NCI-H146 treated with DMSO at 0.1 percent for 48 hours (cell line): ENCODE data around the gene B3GNT4.
A peak's percentile ranks its signal among the peaks of the same experiment; 100 is the strongest.
"Not testable (repeated sequence)": the region's sequence is repeated elsewhere in the genome, so short reads cannot be mapped to it uniquely, and the experiment has no call there.

ENCODE experiments used
- DNase-seq: peaks from one replicate; lab custom pipeline; 2025; ENCODE audit not compliant: unreplicated experiment; lab: John Stamatoyannopoulos, UW

B3GNT4 gene

GRCh38 chr12:122187466-122187865 lies 16.0 kb upstream of the B3GNT4 start:
- DNase-seq = no peak

DNA sequence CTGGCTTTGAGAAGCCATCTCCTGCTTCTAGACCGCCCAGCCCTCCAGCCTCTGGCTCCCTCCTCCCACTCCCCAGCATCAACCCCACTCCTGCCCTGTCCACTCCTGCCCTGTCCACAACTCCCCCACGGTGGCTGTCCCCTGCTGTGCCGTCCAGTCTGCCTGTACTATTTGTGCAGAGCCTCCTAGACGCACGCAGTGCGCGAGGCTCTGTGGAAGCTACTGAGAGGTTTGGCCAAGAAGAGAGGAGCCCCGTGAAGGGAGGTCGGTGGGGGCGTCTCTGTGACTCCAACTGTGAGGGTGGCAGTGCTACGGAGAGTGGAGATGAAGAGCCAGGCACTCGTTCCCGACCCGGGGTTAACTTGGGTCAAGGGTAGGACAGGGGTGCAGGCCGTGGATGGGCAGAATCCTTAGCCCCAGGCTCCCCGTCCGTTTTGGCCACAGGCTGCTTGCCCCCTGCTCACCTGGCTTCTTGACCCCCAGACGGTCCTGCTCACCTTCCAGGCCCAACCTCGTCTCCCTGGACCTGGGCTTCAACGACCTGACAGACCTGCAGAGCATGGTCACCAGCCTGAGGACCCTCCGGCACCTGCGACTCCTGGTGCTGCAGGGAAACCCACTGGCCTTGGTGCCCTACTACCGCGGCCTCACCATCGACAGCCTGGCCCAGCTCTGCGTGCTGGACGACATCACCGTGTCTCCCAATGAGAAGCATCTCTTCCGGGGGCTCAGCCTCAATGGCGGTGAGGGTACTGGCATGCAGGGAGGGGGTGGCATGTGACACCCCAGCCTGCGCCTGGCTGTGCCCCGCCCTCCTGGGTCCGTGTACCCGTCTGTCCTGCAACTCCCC lies 13.7 kb upstream of the B3GNT4 start:
- DNase-seq = no peak

DNA sequence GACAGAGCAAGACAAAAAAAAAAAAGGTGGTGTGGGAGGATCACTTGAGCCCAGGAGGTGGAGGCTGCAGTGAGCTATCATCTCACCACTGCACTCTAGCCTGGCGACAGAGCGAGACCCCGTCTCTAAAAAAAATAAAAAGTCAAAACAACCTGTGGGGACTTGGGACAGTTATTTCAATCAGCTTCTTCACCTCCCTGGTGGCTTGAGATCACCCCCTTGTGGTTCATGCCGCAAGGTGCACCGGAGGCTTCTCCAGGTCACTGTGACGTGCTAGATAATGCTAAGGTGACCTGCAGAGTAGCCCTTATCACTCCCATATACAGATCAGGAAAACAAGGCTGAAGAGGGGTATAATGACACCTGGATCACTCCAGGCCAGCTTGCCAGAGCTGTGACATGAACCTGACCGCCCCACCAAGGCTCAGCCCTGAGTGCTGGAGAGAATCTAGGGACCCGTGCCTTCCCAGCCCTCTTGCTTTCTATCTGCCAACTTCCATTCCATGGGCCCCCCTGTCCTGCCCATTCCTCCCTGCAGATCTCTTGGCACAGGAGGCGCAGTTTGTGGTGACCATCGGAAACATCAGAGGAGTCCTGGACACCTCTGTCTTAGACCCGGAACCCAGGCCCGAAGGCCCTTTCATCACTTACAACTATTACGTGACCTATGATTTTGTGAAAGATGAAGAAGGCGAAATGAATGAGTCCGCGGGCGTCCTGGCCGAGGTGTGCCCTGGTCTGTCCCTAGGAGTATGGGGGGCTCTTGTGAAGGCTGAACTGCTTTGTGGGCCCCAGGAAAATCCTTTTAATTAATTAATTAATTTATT lies 12.5 kb upstream of the B3GNT4 start:
- DNase-seq = peak; percentile 36

- DNase-seq = no peak
Measured at GRCh38 chr12:122192441-122192840, 11.1 kb upstream of the B3GNT4 start.

GRCh38 chr12:122194804-122195203 lies 8.7 kb upstream of the B3GNT4 start:
- no peak for DNase-seq

GRCh38 chr12:122195405-122195804 lies 8.1 kb upstream of the B3GNT4 start:
- no peak for DNase-seq

- DNase-seq = no peak
Measured at GRCh38 chr12:122197612-122197966, 5.9 kb upstream of the B3GNT4 start.

- DNase-seq = no peak
Measured at GRCh38 chr12:122199484-122200355, 3.8 kb upstream of the B3GNT4 start.

- no peak for DNase-seq
Measured at GRCh38 chr12:122200541-122201175, 2.9 kb upstream of the B3GNT4 start.

GRCh38 chr12:122201381-122201780 lies 2.1 kb upstream of the B3GNT4 start:
- no peak for DNase-seq

- no peak for DNase-seq
Measured at GRCh38 chr12:122202017-122202416, 1.5 kb upstream of the B3GNT4 start.

DNA sequence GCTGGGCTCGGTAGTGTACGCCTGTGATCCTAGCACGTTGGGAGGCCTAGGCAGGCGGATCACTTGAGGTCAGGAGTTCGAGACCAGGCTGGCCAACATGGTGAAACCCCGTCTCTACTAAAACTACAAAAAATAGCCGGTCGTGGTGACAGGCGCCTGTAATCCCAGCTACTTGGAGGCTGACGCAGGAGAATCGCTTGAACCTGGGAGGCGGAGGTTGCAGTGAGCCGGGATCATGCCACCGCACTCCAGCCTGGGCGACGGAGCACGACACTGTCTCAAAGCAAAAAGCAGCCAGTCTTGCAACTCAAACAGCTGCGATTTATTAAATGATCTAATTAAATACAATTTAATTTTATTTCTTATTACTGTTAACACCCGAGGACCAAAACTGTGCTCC lies 698 bp upstream of the B3GNT4 start:
- not testable (repeated sequence) for DNase-seq

DNA sequence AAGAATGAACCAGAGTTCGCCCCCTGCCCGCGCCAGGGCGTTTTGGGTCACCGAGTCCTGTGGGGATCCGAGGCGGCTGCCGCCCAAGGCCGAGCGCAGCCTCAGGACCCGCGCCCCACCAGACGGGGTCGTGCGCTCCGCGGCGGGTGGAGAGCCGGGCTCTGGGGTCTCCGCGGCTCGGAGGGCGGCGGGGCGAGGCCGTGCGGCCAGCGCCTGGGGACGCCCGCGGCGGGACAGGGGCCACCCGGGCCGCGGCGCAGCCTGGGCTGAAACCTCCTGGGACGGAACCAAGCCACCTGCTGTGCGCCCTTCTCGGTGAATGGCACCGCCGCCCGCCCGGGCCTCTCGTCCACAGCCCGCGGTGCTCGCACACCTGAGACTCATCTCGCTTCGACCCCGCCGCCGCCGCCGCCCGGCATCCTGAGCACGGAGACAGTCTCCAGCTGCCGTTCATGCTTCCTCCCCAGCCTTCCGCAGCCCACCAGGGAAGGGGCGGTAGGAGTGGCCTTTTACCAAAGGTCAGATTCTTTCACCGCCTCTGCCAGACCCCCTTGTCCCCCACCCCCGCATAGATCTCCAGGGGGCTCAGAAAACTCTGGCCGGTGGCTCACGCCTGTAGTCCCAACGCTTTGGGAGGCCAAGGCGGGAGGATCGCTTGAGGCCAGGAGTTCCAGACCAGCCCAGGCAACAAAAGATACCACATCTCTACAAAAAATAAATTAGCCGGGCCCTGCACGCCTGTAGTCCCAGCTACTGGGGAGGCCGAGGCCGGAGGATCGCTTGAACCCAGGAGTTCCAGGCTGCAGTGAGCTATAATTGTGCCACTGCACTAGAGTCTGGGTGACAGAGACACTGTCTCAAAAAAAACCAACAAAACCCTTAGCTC lies 901 bp downstream of the B3GNT4 start:
- no peak for DNase-seq

DNA sequence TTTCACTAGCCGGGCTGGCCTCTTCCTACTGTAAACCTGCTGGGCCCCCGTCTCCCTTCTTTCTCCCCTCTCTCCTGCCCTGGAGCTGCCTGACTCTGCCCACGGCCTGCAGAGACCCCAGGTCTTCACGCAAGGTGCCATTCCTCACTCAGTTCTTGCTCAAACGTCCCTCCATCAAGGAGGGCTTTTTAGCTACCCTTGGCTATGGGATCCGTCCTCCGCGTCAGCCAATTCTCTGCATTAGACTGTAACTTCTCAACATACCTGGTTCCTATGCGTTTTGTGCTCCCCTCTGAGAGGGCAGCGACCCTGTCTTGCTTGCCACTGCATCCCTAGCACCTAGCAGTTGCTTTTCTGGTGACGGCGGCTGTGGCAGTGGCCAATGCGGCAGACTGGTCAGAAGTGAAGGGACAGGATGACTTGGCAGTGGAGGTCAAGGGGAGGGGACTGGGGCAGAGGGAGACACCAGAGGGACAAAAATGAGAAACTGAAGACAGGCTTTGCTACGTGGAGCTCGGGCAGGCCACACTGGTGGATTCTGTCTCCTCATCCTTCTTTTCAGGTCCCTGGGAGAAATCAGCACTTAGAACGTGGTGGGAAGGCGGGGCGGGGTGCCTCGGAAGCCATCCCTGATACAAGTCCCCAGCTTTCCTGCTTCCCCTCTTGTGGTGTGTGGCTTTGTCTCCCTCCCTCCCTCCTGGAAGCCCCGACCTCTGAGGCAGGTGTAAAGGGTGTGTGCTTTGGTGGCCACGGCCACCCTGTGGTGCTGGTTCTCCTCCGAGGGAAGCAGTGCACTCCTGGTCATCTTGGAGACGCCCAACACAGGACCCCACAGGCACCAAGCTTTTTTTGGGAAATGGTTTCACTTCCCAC lies 1.8 kb downstream of the B3GNT4 start:
- DNase-seq = no peak

DNA sequence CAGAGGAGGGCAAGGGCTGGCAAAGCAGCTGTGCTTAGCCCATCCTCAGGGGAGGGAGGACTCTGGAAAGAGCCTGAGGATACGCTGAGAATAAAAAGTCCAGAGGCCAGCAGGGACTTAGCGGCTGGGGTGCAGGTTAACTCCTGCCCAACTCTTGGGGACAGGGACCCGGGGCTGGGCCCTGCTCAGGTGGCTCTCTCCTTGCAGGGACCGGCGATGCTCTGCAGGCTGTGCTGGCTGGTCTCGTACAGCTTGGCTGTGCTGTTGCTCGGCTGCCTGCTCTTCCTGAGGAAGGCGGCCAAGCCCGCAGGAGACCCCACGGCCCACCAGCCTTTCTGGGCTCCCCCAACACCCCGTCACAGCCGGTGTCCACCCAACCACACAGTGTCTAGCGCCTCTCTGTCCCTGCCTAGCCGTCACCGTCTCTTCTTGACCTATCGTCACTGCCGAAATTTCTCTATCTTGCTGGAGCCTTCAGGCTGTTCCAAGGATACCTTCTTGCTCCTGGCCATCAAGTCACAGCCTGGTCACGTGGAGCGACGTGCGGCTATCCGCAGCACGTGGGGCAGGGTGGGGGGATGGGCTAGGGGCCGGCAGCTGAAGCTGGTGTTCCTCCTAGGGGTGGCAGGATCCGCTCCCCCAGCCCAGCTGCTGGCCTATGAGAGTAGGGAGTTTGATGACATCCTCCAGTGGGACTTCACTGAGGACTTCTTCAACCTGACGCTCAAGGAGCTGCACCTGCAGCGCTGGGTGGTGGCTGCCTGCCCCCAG lies 2.8 kb downstream of the B3GNT4 start:
- DNase-seq = no peak

- no peak for DNase-seq
Measured at GRCh38 chr12:122206976-122207375, 3.5 kb downstream of the B3GNT4 start.

DNA sequence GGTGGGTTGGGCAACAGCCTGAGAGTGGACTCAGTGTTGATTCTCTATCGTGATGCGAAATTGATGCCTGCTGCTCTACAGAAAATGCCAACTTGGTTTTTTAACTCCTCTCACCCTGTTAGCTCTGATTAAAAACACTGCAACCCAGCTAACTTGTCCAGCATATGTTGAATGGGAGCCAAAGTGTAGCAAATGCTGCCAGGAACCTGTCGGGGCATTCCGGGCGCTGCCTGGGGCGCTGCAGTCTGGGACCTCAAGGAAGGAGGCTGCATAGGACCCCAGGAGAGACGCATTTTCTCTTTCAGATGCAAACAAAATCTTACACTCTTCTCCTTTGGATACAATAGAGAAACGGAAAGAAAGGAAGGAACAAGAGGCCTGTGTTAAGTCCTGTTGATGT lies 3.9 kb downstream of the B3GNT4 start:
- no peak for DNase-seq
